Kidney capillary endothelial cell (primary cell): ENCODE data around the gene C1RL.

Source experiments
- DNase-seq: peaks from one replicate; pipeline ENCODE4 v3.0.0-alpha.2; 2018; ENCODE audit warnings: low spot score

C1RL gene, protein sequence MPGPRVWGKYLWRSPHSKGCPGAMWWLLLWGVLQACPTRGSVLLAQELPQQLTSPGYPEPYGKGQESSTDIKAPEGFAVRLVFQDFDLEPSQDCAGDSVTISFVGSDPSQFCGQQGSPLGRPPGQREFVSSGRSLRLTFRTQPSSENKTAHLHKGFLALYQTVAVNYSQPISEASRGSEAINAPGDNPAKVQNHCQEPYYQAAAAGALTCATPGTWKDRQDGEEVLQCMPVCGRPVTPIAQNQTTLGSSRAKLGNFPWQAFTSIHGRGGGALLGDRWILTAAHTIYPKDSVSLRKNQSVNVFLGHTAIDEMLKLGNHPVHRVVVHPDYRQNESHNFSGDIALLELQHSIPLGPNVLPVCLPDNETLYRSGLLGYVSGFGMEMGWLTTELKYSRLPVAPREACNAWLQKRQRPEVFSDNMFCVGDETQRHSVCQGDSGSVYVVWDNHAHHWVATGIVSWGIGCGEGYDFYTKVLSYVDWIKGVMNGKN

DNA sequence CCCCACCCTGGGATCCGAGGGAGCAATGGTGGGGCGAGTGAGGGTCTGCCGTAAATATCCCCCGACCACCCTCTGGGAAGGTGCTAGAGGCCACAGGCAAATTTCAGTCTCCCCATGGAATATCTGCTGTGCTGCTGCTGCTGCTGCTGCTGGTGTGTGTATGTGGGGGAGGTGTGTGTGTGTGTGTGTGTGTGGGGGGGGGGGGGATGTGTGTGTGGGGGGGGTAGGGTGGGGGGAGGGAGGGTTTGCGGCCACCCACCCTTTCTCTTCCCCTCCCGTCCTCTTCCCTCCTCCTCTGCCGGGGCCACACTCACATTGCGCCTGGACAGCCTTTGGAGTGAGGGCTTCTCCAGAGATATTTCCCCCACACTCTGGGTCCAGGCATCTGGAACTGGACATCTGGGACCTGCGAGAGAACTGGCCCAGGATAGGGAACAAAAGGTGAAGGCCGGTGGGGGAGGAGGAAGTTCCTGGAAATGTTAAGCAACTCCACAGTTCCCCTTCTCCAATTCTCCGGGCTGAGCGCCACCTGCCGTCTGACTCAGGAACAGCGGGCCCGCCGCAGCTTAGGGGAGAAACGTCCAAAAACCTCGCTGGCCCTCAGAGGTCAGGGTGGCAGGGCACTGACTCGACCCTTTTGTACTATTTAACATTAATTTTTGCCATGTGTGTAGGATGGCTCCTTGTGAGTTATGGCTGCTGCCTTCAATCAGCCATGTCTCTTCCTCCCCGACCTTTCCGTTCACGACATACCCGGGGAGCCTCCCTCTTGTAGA, at the start of gene C1RL:
Gene C1RL (minus strand): TSS at position 419 of the 776 bp plus-strand sequence. CDS start 34 bp downstream, at position 385.
- DNase-seq = peak; percentile 62

GRCh38 chr12:7157391-7157790, 48.4 kb upstream of the C1RL start:
- no peak for DNase-seq

DNA sequence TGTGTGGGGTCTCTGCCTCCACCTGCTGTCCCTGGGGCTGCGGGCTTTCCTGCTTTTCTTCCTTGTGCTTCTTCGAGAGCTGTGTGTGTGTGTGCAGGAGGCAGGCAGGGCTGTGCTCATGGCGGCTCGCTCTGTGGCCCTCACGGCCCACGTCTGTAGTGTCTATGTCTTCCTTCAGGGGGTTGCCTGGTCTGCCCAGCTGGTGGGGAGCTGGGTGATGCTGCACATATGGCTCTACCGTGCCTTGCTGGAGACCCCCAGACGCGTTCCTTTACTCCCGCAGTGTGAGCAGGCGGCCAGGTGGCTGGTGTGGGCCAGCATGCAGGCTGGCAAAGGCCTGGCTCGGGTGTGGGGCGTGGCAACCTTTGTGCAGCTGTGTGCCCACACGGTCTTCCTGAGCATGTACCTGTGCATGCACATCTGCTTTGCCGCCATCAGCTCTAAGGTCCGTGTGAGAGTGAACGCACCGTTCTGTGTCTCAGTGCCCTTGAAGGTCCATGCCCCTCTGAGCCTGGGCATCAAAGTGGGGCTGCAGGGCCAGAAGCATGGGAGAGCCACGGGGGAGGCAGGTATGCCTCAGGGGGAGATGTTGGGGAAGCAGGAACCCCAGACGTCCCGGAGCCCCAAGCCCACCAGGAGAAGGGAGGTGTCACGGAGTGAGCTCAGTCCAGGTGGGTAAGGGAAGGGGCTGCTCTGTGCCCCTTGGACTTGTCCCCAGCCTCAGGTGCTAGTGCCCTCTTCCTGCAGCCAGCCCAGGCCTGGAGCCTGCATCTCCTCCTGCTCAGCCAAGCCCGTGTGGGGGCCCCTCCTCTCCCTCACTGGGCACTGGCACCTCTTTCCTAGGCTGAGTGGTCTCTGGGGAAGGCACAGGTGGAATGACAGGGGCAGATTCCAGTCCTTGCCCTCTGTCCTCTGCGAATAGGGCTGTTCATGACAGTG, 47.5 kb upstream of the C1RL start:
- no peak for DNase-seq

DNA sequence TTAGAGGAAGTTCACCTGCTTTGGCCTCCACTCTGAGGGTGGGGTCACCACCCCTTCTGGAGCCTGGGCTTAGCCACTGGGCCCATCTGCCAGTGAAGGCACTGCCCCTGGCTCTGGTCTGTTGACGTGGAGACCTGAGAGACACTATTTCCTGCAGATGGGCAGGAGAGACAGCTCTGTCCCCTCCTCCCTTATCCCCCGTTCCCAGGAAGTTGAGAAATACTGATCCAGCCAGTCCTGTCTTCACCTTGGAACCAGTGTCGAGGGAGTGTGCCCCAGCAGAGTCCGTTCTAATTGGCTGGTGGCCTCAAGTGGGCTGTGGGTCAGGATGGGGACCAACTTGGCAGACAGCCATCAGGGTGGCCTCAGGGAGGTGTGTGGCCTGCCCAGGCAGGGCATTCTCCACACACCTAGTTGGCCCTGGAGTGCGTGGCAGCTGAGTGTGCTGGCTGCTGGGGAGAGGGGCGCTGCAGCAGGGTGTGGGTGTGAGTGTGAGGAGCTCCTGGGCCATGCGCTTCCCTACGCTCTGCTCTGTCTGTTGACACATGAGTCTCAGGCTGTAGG, 46.5 kb upstream of the C1RL start:
- DNase-seq = no peak

DNA sequence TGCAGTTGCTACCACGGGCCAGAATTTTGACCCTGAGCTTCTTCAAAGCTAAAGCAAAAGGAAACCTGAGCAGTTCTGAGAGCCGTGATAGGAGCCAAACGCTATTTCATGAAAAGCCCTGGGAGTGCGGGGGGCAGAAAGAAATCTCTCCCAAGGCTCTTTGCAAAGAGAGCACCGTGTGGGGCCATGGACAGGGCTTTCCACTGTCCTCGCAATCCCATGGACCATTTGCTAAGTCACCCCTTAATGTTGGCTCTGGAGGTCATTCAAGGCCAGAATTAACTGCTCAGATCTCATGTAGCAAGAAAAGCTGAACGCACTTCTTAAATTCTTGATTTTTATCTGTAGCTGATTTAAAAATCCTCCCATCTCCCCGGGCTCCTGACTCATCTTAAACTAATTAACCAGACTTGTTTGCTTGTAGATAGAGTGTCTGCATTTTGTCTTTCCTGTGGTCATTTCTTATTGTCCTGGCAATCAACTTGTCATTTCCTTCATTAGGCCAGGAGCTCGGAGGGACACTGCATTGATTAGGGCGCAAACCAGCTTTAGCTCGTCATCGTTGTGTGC, 46.0 kb upstream of the C1RL start:
- DNase-seq = no peak

DNA sequence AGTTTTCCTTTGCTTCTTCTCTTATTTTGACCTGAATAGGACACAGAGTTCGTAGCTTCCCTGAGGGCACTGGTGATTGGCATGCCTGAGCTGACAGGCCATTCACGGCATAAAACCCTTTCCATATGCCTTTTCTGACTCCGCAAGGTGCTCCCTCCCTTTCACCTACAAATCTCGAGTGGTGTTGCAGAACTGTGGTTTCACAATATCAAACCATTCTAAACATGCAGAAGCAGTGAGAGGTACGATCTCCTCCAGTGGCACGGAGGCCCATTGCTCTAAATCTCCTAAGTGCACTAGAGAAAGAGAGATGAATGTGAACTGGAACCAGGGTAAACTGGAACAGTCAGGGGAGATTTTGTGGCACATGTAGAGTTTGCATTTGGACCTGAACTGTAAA, 45.0 kb upstream of the C1RL start:
- no peak for DNase-seq

DNA sequence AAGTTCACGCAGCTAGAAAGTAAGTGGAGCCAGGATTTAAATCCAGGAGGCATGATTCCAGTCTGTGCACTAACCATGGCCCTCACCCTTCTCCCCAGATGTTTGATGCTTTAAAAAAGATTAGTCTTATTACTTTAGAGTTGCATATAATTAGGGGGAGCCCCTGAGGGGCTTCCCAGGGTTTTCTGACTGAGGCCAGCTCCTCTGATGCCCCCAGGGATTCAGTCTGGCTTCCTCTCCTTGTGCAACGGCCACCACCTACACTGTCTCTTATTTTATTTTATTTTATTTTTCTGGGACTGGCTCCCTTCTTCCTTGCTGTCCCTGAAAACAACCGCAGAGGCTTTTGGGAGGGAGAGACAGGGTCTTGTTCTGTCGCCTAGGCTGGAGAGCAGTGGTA, 43.8 kb upstream of the C1RL start:
- no peak for DNase-seq

- DNase-seq = no peak
These were observed 42.5 kb upstream of the C1RL start for GRCh38 chr12:7151532-7151931.

GRCh38 chr12:7150841-7151240, 41.8 kb upstream of the C1RL start:
- DNase-seq = no peak

GRCh38 chr12:7150356-7150755, 41.3 kb upstream of the C1RL start:
- DNase-seq = no peak

- DNase-seq = no peak
These were observed 37.9 kb upstream of the C1RL start for GRCh38 chr12:7146906-7147305.

- DNase-seq = no peak
These were observed 37.2 kb upstream of the C1RL start for GRCh38 chr12:7146228-7146627.

- DNase-seq = no peak
These were observed 36.7 kb upstream of the C1RL start for GRCh38 chr12:7145671-7146070.

GRCh38 chr12:7144414-7145120, 35.6 kb upstream of the C1RL start:
- peak; percentile 42 for DNase-seq

- no peak for DNase-seq
These were observed 34.5 kb upstream of the C1RL start for GRCh38 chr12:7143564-7143963.

- DNase-seq = no peak
These were observed 33.9 kb upstream of the C1RL start for GRCh38 chr12:7142809-7143465.

DNA sequence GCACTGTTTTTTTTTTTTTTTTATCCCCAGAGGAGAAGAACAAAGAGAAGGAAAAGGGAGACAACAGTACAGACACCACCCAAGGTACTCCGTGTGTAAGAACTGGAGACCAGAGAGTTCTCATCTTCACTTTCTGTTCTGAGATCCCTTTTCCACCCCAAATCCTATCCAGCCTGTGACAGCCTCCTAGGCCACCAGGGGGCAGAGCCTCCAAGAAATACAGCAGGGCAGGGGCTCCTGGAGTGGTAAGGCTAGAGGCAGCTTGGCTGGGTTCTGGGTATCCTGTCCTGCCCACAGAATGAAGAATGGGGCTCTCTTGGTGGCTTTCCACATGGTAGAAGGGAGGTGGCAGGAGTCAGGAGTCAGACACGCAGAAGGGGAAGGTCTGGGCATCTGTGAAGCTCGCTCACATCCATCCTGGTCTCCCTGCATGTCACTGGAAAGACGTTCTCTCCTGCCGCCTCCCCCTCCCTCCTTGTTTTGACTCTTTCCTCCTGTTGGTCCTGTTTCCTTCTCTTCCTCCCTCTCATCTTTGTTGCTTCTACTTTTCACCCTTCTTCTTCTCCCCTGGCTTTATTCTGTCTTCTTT, 33.1 kb upstream of the C1RL start:
- peak; percentile 67 for DNase-seq

- DNase-seq = no peak
These were observed 32.5 kb upstream of the C1RL start for GRCh38 chr12:7141351-7142005.

DNA sequence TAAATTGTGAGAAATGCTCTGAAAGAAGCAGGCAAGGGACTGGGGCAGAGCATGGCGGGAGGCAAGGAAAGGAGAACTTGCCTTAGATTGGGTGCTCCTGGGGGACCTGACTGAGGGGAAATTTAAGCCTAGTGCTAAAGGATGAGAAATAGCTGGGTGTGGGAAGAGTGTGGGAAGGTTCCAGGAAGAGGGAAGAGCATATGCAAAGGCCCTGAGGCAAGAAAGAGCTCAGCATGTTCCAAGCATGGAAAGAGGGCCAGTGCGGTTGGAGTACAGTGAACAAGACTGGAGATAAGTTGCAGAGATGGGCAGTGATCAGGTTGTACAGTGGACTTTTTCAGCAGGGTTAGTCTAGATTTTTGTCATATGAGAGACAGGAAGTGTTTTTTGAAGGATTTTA, 30.2 kb upstream of the C1RL start:
- DNase-seq = no peak
